Small intestine (tissue), 7 donors: Measurements from ENCODE around the gene DNAH12. TPM values are rescaled to one million over a fixed set of nuclear protein-coding genes. Genes with fewer than 3 reads are reported as not detected.

Experiments
- DNase-seq, 2 donors: peaks; one replicate each; pipeline versions ENCODE4 v3.0.0 to v3.0.0-alpha.2; 2013
- FAIRE-seq: peaks from 2 replicates; lab custom pipeline; 2012; peaks lifted over from hg19 to GRCh38; lab: Jason Lieb, UNC
- H3K27ac ChIP-seq, 3 donors: one replicate each; pipeline ENCODE4 v1.5.1; 2013; ENCODE audit warnings: low read length in 2 of 3, mild to moderate bottlenecking in 2 of 3, control low read depth in 1 of 3, inconsistent platforms in 1 of 3, low read depth in 1 of 3, moderate library complexity in 1 of 3
- H3K27me3 ChIP-seq, 3 donors: one replicate each; pipeline ENCODE4 v1.6.1; 2013; ENCODE audit warnings: low read length in 3 of 3, inconsistent platforms in 1 of 3; ENCODE audit not compliant: control insufficient read depth in 3 of 3, insufficient read depth in 3 of 3
- H3K36me3 ChIP-seq, 3 donors: one replicate each; pipeline ENCODE4 v1.6.1; 2013; ENCODE audit warnings: low read length in 3 of 3, inconsistent platforms in 1 of 3, low read depth in 1 of 3, mild to moderate bottlenecking in 1 of 3, moderate library complexity in 1 of 3; ENCODE audit not compliant: control insufficient read depth in 3 of 3, insufficient read depth in 2 of 3
- H3K4me1 ChIP-seq, 3 donors: one replicate each; pipeline ENCODE4 v1.6.1; 2013; ENCODE audit warnings: low read length in 2 of 3, inconsistent platforms in 1 of 3, low read depth in 1 of 3, mild to moderate bottlenecking in 1 of 3, moderate library complexity in 1 of 3; ENCODE audit not compliant: control insufficient read depth in 3 of 3, insufficient read depth in 2 of 3
- H3K4me3 ChIP-seq, 3 donors: one replicate each; pipeline ENCODE4 v1.5.1; 2013; ENCODE audit warnings: low read length in 3 of 3, control low read depth in 1 of 3, inconsistent platforms in 1 of 3, low read depth in 1 of 3, mild to moderate bottlenecking in 1 of 3, moderate library complexity in 1 of 3
- H3K9me3 ChIP-seq, 2 donors: one replicate each; pipeline ENCODE4 v1.6.1; 2013; ENCODE audit warnings: low read depth in 1 of 2, low read length in 1 of 2; ENCODE audit not compliant: control insufficient read depth in 2 of 2, insufficient read depth in 1 of 2
- WGBS, 3 donors: extraction: QIAGEN DNeasy Blood & Tissue Kit; methylation state at CpG; one replicate each; pipeline ENCODE4 v1.1.7; 2013; 5-methylcytosine and 5-hydroxymethylcytosine counted together
- polyA plus RNA-seq, 4 donors: library from polyadenylated mRNA; stranded (reverse) in 3 of 4; unstranded in 1 of 4; fragments of 200-250 nt in 3 of 4; fragments of 120-200 nt in 1 of 4; gene quantifications; one replicate each; pipeline versions ENCODE4 v1.2.1 to v1.2.3, GENCODE V29; 2013
- donor health status: healthy with polysubstance abuse.
- donor health status: control.
- donor health status: control.
- donor health status: Bipolar disorder and iron deficiency.
- donor health status: healthy.

DNAH12 gene
- polyA plus RNA-seq, 4 donors = 0.10 to 2.1 TPM; not detected in 2

DNA sequence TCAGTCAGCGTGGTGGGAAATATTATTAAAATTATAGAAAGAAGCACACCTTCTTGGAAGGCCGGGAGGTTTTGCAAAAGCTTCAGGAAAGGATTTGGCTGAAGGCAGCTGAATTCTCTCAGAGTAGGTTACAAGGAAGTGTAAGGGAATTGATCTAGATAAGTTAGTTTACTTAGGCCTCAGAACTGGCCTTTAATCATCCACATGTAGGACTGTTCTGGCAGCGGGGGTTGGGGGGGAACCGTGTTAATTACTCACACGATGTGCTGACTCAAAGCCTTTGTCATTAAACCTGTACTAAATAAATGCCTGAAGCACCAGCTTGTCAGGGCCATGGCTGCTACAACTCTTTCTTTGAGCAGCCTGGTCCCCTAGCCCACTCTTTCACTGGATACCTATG, 264.5 kb downstream of the DNAH12 start:
- 65 to 87% (median 74%) methylated on average over 5 of the region's 5 CpGs for WGBS, 3 donors

DNA sequence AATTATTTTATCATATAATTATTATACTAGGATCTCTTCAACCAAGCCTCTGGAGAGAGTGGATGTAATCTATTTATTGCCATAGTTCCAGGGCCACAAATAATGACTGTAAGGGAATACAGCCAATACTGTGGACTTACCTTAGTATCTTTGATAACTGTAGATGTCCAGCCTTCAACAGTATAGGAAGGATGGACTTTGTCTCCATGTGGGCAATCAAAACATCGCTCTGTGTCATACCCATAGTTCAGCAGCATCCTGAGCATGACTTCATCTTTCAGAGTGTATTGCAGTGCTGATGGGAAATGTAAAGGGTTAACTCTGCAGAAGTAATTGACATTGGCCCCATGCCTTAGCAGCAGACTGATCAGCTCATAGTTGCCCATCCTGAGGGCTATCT, 265.9 kb downstream of the DNAH12 start:
- H3K4me1 ChIP-seq = no peaks in the 10 kb centered on the region

More for the DNA sequence above, 264.5 kb downstream of the DNAH12 start:
- Histone ChIP-seq H3K27me3 (no peaks in the 10 kb centered on the region), H3K4me3 (no peak overlapping the region), H3K27ac (no peak overlapping the region), H3K36me3 (no peaks in the 10 kb centered on the region), H3K4me1 (no peaks in the 10 kb centered on the region), H3K9me3 (peaks cover 0 to 13% of the 10 kb centered on the region in 2 donors)
- FAIRE-seq (no peak), DNase-seq (peak in 1 of 2 donors; percentile 5)

DNA sequence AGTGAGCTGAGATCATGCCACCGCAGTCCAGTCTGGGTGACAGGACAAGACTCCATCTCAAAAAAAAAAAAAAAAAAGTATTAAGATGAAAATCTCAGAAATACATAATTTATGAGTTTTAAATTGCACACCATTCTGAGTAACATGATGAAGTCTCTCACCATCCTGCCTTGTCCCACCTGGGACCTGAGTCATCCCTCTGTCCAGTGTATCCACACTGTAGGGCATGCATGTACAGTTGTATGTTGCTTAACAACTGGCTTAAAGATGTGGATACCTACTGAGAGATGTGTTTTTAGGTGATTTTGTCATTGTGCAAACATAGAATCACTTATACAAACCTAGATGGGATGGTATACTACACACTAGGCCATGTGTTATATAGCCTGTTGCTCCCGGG, 268.8 kb downstream of the DNAH12 start:
- no peak for FAIRE-seq
- H3K4me1 ChIP-seq = no peaks in the 10 kb centered on the region

More for the DNA sequence above, 265.9 kb downstream of the DNAH12 start:
- Histone ChIP-seq H3K4me3 (no peak overlapping the region), H3K27me3 (no peaks in the 10 kb centered on the region), H3K27ac (no peak overlapping the region), H3K9me3 (peaks cover 0 to 13% of the 10 kb centered on the region in 2 donors), H3K36me3 (peaks cover 0 to 4% (median 3%) of the 10 kb centered on the region in 3 donors)
- WGBS, 3 donors = 21 to 71% (median 41%) methylated on average over 1 of the region's 1 CpG
- FAIRE-seq (no peak), DNase-seq (peak; percentile 18 to 73)

DNA sequence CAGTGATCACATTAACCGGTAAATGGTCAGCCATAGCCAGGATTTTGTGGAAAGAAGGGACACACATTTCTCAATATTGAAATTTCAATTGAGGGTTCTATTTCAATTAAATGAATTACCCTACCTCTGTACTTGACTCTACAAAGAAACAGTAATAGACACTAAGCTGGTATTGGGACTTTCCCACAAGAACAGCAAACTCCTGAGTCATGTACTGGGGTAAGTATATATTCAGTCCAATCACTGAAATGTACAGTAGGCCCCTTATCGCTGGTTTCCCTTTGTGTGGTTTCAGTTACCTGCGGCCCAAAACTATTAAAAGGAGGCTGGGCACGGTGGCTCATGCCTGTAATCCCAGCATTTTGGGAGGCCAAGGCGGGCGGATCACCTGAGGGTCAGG, 269.3 kb downstream of the DNAH12 start:
- Histone ChIP-seq H3K9me3 (peaks cover 0 to 8% of the 10 kb centered on the region in 2 donors), H3K36me3 (peaks cover 0 to 8% (median 4%) of the 10 kb centered on the region in 3 donors), H3K4me1 (no peaks in the 10 kb centered on the region), H3K4me3 (no peak overlapping the region), H3K27me3 (no peaks in the 10 kb centered on the region), H3K27ac (no peak overlapping the region)
- 93 to 97% (median 96%) methylated on average over 6 of the region's 6 CpGs for WGBS, 3 donors
- no peak for FAIRE-seq
- no peak for DNase-seq

More for the DNA sequence above, 268.8 kb downstream of the DNAH12 start:
- Histone ChIP-seq H3K4me3 (no peak overlapping the region), H3K9me3 (peaks cover 0 to 13% of the 10 kb centered on the region in 2 donors), H3K36me3 (peaks cover 0 to 6% (median 4%) of the 10 kb centered on the region in 3 donors), H3K27me3 (no peaks in the 10 kb centered on the region), H3K27ac (no peak overlapping the region)
- DNase-seq = no peak
- 94 to 100% (median 95%) methylated on average over 2 of the region's 2 CpGs for WGBS, 3 donors

DNA sequence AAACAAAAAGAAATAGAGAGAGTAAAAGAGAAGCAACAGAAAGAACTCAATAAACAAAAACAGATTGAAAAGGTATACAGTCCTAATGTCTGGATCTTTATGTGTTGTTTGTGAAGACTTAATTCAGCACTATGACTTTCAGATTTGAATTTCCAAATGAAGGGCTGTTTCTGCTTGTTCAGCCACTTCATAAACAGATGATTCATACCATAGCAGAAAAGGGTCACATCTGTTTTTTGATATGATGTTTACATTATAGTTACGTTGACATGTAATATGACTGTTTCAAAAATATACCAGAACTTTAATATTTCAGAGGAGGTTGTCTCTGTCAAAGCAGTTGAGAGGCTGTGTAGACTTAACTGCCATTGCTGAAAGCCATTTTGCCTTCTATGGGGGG, 275.7 kb downstream of the DNAH12 start:
- H3K27me3 ChIP-seq = no peaks in the 10 kb centered on the region
- no peak overlapping the region for H3K27ac ChIP-seq
- DNase-seq (no peak), FAIRE-seq (peak; percentile 62)
- H3K4me1 ChIP-seq = no peaks in the 10 kb centered on the region
- no peak overlapping the region for H3K4me3 ChIP-seq
- H3K9me3 ChIP-seq = peaks cover 0 to 4% of the 10 kb centered on the region in 2 donors
- WGBS, 3 donors = 74 to 98% (median 91%) methylated on average over 1 of the region's 1 CpG
- H3K36me3 ChIP-seq = peaks cover 5 to 16% (median 10%) of the 10 kb centered on the region in 3 donors

DNA sequence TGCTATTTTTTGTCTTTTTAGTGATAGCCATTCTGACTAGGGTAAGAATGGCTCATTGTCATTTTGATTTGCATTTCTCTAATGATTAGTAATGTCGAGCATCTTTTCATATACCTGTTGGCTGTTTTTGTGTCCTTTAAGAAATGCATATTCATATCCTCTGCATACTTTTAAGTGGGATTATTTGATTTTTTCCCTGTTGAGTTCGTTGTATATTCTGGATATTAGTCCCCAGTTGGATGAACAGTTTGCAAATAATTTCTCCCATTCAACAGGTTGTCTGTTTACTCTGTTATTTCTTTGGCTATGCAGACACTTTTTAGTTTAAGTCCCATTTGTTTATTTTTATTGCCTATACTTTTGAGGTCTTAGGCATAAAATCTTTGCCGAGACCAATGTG, 282.2 kb downstream of the DNAH12 start:
- DNase-seq = no peak
- peaks cover 7 to 21% (median 13%) of the 10 kb centered on the region in 3 donors for H3K36me3 ChIP-seq
- peaks cover 0 to 6% of the 10 kb centered on the region in 2 donors for H3K9me3 ChIP-seq
- WGBS, 3 donors = 91 to 98% (median 94%) methylated on average over 3 of the region's 3 CpGs
- H3K4me1 ChIP-seq = no peaks in the 10 kb centered on the region
- no peak for FAIRE-seq
- no peak overlapping the region for H3K4me3 ChIP-seq
- no peak overlapping the region for H3K27ac ChIP-seq
- no peaks in the 10 kb centered on the region for H3K27me3 ChIP-seq

DNA sequence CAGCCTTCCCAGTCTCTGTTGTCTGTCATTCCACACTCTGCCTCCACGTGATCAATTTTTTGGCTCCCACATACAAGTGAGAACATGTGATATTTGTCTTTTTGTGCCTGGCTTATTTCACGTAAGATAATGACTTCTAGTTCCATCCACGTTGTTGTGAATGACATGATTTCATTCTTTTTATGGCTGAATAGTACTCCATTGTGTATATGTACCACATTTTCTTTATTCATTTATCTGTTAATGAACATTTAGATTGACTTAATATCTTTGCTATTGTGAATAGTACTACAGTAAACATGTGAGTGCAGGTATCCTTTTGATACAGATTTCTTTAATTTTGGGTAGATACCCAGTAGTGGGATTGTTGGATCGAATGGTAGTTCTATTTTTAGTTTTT, 283.0 kb downstream of the DNAH12 start:
- DNase-seq (no peak), FAIRE-seq (no peak)
- peaks cover 7 to 23% (median 13%) of the 10 kb centered on the region in 3 donors for H3K36me3 ChIP-seq
- H3K27me3 ChIP-seq = no peaks in the 10 kb centered on the region
- peaks cover 0 to 6% of the 10 kb centered on the region in 2 donors for H3K9me3 ChIP-seq
- H3K4me1 ChIP-seq = no peaks in the 10 kb centered on the region
- no peak overlapping the region for H3K4me3 ChIP-seq
- no peak overlapping the region for H3K27ac ChIP-seq
- 92 to 95% (median 94%) methylated on average over 4 of the region's 4 CpGs for WGBS, 3 donors

DNA sequence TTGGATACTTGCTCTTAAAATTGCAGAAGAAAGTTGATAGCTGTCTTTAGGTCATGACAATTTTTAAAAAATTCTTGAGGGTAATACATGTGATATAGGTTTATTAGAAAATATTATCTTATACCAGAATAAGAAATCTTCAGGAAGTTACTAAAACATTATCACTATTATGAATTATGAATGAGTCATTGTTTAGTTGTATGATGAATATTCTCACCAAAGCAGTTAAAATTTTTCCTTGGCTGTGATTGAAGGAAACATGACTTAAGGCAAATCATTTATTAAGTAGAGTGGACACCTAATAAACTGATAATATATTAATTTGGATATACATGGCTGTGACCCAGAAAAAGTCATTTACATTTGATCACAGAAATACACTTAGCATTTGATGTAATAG, 286.5 kb downstream of the DNAH12 start:
- no peak overlapping the region for H3K27ac ChIP-seq
- no peaks in the 10 kb centered on the region for H3K4me1 ChIP-seq
- DNase-seq (no peak), FAIRE-seq (no peak)
- no peak overlapping the region for H3K4me3 ChIP-seq
- H3K27me3 ChIP-seq = no peaks in the 10 kb centered on the region
- H3K9me3 ChIP-seq = no peaks in the 10 kb centered on the region
- peaks cover 6 to 27% (median 11%) of the 10 kb centered on the region in 3 donors for H3K36me3 ChIP-seq

DNA sequence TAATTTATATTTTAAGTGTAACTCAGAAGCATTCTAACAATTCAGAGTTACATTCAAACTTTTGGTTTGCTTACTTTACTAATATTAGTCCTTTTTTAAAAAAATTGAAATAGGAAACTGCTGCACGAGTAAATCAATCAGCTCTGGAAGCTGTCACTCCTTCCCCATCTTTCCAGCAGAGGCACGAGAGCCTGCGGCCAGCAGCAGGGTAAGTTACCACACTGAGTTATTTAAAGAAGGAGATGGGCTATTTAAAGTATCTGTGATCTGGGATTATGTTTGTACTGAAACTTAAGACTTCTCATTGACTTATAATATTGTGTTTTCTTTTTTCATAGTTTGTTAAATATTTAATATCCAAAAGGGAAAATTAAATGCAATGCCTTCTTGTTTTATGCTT, 287.3 kb downstream of the DNAH12 start:
- peaks cover 6 to 24% (median 12%) of the 10 kb centered on the region in 3 donors for H3K36me3 ChIP-seq

More for the DNA sequence above, 287.3 kb downstream of the DNAH12 start:
- 82 to 93% (median 91%) methylated on average over 3 of the region's 3 CpGs for WGBS, 3 donors
- Histone ChIP-seq H3K4me3 (no peak overlapping the region), H3K27me3 (no peaks in the 10 kb centered on the region), H3K9me3 (no peaks in the 10 kb centered on the region), H3K4me1 (no peaks in the 10 kb centered on the region), H3K27ac (no peak overlapping the region)
- DNase-seq (no peak), FAIRE-seq (no peak)
